Measurements from ENCODE around the gene GINS3.
"Not testable (repeated sequence)": the region's sequence is repeated elsewhere in the genome, so short reads cannot be mapped to it uniquely, and the experiment has no call there.

Gene GINS3

DNA sequence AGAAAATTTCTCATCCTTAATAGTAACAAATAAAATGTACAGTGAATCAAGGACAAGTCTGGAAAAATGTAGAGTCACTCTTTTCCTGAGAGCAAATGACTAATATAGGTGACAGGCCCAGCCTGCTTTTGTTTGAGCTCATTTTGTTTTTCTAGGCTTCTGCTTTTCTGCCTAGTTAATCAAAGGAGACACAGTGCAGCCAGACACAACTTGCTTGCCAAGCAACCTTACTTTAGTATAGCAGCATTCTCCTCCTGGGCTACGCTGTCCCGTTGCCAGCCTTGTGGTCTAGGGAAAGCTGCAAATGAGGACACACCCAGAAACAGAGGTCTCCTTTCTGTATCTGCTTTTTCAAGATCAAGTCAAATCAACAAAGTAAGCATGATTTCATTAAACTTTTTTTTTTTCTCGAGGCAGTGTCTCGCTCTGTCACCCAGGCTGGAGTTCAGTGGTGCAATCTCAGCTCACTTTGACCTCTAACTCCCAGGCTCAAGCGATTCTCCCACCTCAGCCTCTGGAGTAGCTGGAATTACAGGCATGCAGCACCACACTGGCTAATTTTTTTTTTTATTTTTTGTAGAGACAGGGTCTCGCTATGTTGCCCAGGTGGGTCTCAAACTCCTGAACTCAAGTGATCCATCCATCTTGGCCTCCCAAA, 17.2 kb downstream of the GINS3 start:
- TF ChIP-seq, protein P1, sequence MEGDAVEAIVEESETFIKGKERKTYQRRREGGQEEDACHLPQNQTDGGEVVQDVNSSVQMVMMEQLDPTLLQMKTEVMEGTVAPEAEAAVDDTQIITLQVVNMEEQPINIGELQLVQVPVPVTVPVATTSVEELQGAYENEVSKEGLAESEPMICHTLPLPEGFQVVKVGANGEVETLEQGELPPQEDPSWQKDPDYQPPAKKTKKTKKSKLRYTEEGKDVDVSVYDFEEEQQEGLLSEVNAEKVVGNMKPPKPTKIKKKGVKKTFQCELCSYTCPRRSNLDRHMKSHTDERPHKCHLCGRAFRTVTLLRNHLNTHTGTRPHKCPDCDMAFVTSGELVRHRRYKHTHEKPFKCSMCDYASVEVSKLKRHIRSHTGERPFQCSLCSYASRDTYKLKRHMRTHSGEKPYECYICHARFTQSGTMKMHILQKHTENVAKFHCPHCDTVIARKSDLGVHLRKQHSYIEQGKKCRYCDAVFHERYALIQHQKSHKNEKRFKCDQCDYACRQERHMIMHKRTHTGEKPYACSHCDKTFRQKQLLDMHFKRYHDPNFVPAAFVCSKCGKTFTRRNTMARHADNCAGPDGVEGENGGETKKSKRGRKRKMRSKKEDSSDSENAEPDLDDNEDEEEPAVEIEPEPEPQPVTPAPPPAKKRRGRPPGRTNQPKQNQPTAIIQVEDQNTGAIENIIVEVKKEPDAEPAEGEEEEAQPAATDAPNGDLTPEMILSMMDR (IDR thresholded peaks at IDR 0.05; ENCODE audit: insufficient read depth, low read length, poor library complexity, severe bottlenecking): no peak
- H3K36me3 ChIP-seq (ENCODE audit: control insufficient read depth, insufficient read depth, low read length): peaks cover 2% of the 10 kb centered on the region
- DNase-seq (ENCODE audit: extremely low read depth, insufficient read length): no peak
- no peaks in the 10 kb centered on the region for H3K27me3 ChIP-seq (replicated peaks; ENCODE audit: control insufficient read depth, insufficient read depth, low read length)
- H3K4me3 ChIP-seq (replicated peaks; ENCODE audit: low read depth, low read length): no peak overlapping the region

DNA sequence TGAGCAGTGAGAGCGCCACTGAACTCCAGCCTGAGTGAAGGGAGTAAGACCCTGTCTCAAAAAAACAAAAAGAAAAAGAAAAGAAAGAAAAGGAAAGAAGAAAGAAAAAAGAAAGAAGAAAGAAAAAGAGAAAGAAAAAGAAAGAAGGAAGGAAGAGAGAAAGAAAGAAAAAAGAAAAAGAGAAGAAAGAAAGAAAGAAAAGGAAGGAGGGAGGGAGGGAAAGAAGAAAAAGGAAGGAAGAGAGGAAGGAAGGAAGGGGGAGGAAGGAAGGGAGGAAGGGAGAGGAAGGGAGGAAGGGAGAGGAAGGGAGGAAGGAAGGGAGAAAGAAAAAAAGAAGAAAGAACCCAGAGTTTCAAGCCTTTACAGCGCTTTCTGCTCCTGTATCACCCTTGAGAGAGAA, 19.1 kb downstream of the GINS3 start:
- no peaks in the 10 kb centered on the region for H3K36me3 ChIP-seq (ENCODE audit: control insufficient read depth, insufficient read depth, low read length)
- TF ChIP-seq, protein P1 (IDR thresholded peaks at IDR 0.05; ENCODE audit: insufficient read depth, low read length, poor library complexity, severe bottlenecking): no peak
- no peaks in the 10 kb centered on the region for H3K27me3 ChIP-seq (replicated peaks; ENCODE audit: control insufficient read depth, insufficient read depth, low read length)
- no peak for DNase-seq (ENCODE audit: extremely low read depth, insufficient read length)
- H3K4me3 ChIP-seq (replicated peaks; ENCODE audit: low read depth, low read length): no peak overlapping the region

DNA sequence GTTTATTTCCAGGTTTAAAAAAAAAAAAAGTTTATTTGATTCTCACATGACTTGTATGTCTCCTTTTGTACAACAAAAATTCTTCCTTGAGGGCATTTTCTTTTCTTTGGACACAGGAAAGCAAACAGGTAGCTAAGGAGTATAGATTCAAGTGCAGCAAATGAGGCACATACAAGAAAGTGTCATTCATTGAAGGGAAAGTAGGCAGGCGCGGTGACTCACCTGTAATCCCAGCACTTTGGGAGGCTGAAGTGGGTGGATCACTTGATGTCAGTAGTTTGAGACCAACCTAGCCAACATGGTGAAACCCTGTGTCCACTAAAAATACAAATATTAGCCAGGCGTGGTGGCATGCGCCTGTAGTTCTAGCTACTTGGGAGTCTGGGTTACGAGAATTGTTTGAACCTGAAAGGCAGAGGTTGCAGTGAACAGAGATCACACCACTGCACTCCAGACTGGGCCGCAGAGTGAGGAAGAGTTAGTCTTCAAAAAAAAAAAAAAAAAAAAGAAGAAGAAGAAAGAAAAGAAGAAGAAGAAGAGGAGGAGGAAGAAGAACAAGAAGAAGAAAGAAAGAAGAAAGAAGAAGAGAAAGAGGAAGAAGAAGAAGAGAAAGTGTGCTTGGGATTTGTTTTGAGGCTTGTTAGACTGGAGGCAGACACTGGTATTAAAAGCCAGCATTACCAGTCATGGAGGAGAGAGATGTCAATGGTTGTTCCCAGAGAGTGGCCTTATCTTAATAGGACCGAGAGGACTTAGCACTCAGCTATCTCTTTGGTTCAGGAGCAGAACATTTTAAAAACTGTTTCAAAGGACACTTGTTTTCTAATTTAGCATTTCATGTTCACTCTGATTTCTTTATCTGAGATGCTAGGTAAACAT, 19.7 kb downstream of the GINS3 start:
- Histone ChIP-seq H3K36me3 (ENCODE audit: control insufficient read depth, insufficient read depth, low read length) (no peaks in the 10 kb centered on the region), H3K27me3 (replicated peaks; ENCODE audit: control insufficient read depth, insufficient read depth, low read length) (no peaks in the 10 kb centered on the region)

DNA sequence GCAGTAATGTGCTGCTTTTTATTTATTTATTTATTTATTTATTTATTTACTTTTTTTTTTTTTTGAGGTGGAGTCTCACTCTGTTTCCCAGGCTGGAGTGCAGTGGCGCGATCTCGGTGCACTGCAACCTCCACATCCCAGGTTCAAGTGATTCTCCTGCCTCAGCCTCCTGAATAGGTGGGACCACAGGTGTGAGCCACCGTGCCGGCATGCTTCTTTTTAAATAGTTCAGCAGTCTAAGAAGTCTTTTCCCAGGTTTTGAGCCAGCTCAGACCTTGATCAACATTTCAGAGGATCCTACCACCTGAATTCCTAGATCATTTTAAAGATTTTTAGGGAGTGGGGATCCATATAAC, 20.3 kb downstream of the GINS3 start:
- not testable (repeated sequence) for DNase-seq (ENCODE audit: extremely low read depth, insufficient read length); H3K36me3 ChIP-seq (ENCODE audit: control insufficient read depth, insufficient read depth, low read length); H3K27me3 ChIP-seq (replicated peaks; ENCODE audit: control insufficient read depth, insufficient read depth, low read length); H3K4me3 ChIP-seq (replicated peaks; ENCODE audit: low read depth, low read length)

More for the DNA sequence above, 19.7 kb downstream of the GINS3 start:
- no peak for DNase-seq (ENCODE audit: extremely low read depth, insufficient read length)
- TF ChIP-seq, protein P1 (IDR thresholded peaks at IDR 0.05; ENCODE audit: insufficient read depth, low read length, poor library complexity, severe bottlenecking): no peak
- no peak overlapping the region for H3K4me3 ChIP-seq (replicated peaks; ENCODE audit: low read depth, low read length)

DNA sequence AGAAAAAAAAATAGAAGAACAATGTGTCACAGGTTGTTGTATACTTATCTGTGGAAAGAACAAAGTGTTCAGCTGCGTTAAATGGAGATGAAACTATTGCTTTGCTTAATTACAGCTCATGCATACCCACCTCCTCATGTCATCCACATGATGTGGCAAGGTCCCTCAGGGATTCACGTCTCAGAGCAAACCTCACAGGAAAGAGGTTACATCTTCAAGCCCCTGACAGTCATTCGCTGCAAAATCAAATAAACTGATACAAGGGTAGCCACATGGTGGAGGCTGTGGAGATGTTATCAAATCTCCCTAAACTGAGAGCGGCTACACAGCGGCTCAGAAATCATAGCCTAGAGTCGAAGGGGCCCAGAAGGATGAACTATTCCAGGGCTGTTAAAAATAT, 21.1 kb downstream of the GINS3 start:
- no peak for DNase-seq (ENCODE audit: extremely low read depth, insufficient read length)
- Histone ChIP-seq H3K4me3 (replicated peaks; ENCODE audit: low read depth, low read length) (no peak overlapping the region), H3K27me3 (replicated peaks; ENCODE audit: control insufficient read depth, insufficient read depth, low read length) (no peaks in the 10 kb centered on the region), H3K36me3 (ENCODE audit: control insufficient read depth, insufficient read depth, low read length) (no peaks in the 10 kb centered on the region)
- TF ChIP-seq, protein P1 (IDR thresholded peaks at IDR 0.05; ENCODE audit: insufficient read depth, low read length, poor library complexity, severe bottlenecking): no peak

DNA sequence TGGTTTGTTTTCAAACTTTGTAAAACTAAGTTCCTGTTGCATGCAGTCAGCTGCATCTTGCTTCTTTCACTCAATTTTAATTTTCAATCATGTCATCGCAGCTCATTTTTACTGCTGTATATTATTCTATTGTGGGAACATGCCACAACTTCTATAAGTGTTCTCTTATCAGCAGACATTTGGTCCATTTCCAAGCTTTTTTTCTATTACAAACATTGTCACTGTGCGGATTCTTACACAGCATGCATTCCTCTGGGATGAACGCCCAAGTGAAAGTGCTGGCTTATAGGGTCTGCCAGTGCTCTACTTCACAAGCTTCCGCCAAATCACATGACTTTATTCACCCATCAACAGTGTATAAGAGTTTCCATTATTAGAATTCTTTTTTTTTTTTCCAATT, 22.7 kb downstream of the GINS3 start:
- no peaks in the 10 kb centered on the region for H3K36me3 ChIP-seq (ENCODE audit: control insufficient read depth, insufficient read depth, low read length)
- H3K27me3 ChIP-seq (replicated peaks; ENCODE audit: control insufficient read depth, insufficient read depth, low read length): no peaks in the 10 kb centered on the region
- H3K4me3 ChIP-seq (replicated peaks; ENCODE audit: low read depth, low read length): no peak overlapping the region
- TF ChIP-seq, protein P1 (IDR thresholded peaks at IDR 0.05; ENCODE audit: insufficient read depth, low read length, poor library complexity, severe bottlenecking): no peak
- DNase-seq (ENCODE audit: extremely low read depth, insufficient read length): no peak

DNA sequence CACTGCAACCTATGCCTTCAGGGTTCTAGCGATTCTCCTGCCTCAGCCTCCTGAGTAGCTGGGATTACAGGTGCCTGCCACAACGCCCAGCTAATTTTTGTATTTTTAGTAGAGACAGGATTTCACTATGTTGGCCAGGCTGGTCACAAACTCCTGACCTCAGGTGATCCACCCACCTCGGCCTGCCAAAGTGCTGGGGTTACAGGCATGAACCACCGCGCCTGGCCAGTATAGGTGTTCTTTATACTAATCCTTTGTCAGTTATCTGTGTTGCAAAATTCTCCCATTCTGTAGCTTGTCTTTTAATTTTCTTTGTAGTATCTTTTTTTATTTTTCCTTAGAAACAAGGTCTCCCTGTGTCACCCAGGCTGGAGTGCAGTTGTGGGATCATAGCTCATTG, 23.7 kb downstream of the GINS3 start:
- H3K36me3 ChIP-seq (ENCODE audit: control insufficient read depth, insufficient read depth, low read length); DNase-seq (ENCODE audit: extremely low read depth, insufficient read length); H3K27me3 ChIP-seq (replicated peaks; ENCODE audit: control insufficient read depth, insufficient read depth, low read length); H3K4me3 ChIP-seq (replicated peaks; ENCODE audit: low read depth, low read length): not testable (repeated sequence)

All from GM06990 (cell line).